ENCODE measurements around the gene SOX6. TPM values are rescaled to one million over a fixed set of nuclear protein-coding genes. Genes with fewer than 3 reads are reported as not detected.

Gene SOX6
- total RNA-seq, 2 experiments from 2014 or later = 0.20 TPM; not detected in 1

- CTCF ChIA-PET = no interaction called here
- TF ChIP-seq CTCF (IDR thresholded peaks at IDR 0.05) = no peak
- peaks cover 0 to 6% of the 10 kb centered on the region in 2 experiments for H3K9me3 ChIP-seq (ENCODE audit: control insufficient read depth in 1 of 2, insufficient read depth in 1 of 2, low read length in 2 of 2)
- H3K27me3 ChIP-seq (ENCODE audit: control insufficient read depth in 1 of 2, insufficient read depth in 2 of 2, low read length in 2 of 2) = no peaks in the 10 kb centered on the region
- no peak overlapping the region for H3K4me3 ChIP-seq (ENCODE audit: low read length)
- ATAC-seq (ENCODE audit: poor library complexity) = no peak
- intact Hi-C loops (cut with DNase I, micrococcal nuclease) = no loop called here
- no peaks in the 10 kb centered on the region for H3K4me1 Mint-ChIP-seq (ENCODE audit: low read depth)
- no peak overlapping the region for H3K27ac ChIP-seq (ENCODE audit: low read depth in 1 of 2, low read length in 2 of 2)
- H3K27me3 Mint-ChIP-seq = no peaks in the 10 kb centered on the region
- H3K36me3 ChIP-seq (ENCODE audit: insufficient read depth, low read length) = no peaks in the 10 kb centered on the region
- no peaks in the 10 kb centered on the region for H3K36me3 Mint-ChIP-seq (ENCODE audit: low read depth)
- H3K27ac Mint-ChIP-seq = no peak overlapping the region
- no peak for DNase-seq
- H3K4me3 Mint-ChIP-seq = no peak overlapping the region
- H3K4me1 ChIP-seq (ENCODE audit: insufficient read depth, low read length) = no peaks in the 10 kb centered on the region
- POLR2A ChIA-PET = no interaction called here
- H3K9me3 Mint-ChIP-seq = no peaks in the 10 kb centered on the region
Measured at GRCh38 chr11:15991215-15991614, 365.1 kb downstream of the SOX6 start.

GRCh38 chr11:15989685-15990084, 366.7 kb downstream of the SOX6 start:
- ATAC-seq (ENCODE audit: poor library complexity) = no peak
- H3K4me3 ChIP-seq (ENCODE audit: low read length) = no peak overlapping the region
- Mint-ChIP-seq H3K4me3 (no peak overlapping the region), H3K4me1 (ENCODE audit: low read depth) (no peaks in the 10 kb centered on the region), H3K27ac (no peak overlapping the region), H3K27me3 (no peaks in the 10 kb centered on the region), H3K9me3 (no peaks in the 10 kb centered on the region), H3K36me3 (ENCODE audit: low read depth) (no peaks in the 10 kb centered on the region)
- intact Hi-C loops (cut with DNase I, micrococcal nuclease) = no loop called here
- no peaks in the 10 kb centered on the region for H3K36me3 ChIP-seq (ENCODE audit: insufficient read depth, low read length)
- ChIA-PET CTCF (no interaction called here), POLR2A (no interaction called here)
- no peak for TF ChIP-seq CTCF (IDR thresholded peaks at IDR 0.05)
- peaks cover 0 to 6% of the 10 kb centered on the region in 2 experiments for H3K9me3 ChIP-seq (ENCODE audit: control insufficient read depth in 1 of 2, insufficient read depth in 1 of 2, low read length in 2 of 2)
- no peaks in the 10 kb centered on the region for H3K27me3 ChIP-seq (ENCODE audit: control insufficient read depth in 1 of 2, insufficient read depth in 2 of 2, low read length in 2 of 2)
- DNase-seq = no peak
- H3K4me1 ChIP-seq (ENCODE audit: insufficient read depth, low read length) = no peaks in the 10 kb centered on the region
- H3K27ac ChIP-seq (ENCODE audit: low read depth in 1 of 2, low read length in 2 of 2) = no peak overlapping the region

GRCh38 chr11:15988693-15989231, 367.6 kb downstream of the SOX6 start:
- Mint-ChIP-seq H3K9me3 (no peaks in the 10 kb centered on the region), H3K27ac (no peak overlapping the region), H3K4me3 (no peak overlapping the region), H3K36me3 (ENCODE audit: low read depth) (no peaks in the 10 kb centered on the region), H3K4me1 (ENCODE audit: low read depth) (no peaks in the 10 kb centered on the region), H3K27me3 (no peaks in the 10 kb centered on the region)
- ATAC-seq (ENCODE audit: poor library complexity) = no peak
- POLR2A ChIA-PET = no interaction called here
- intact Hi-C loops (cut with DNase I, micrococcal nuclease) = no loop called here
- H3K27me3 ChIP-seq (ENCODE audit: control insufficient read depth in 1 of 2, insufficient read depth in 2 of 2, low read length in 2 of 2) = no peaks in the 10 kb centered on the region
- no peaks in the 10 kb centered on the region for H3K4me1 ChIP-seq (ENCODE audit: insufficient read depth, low read length)
- H3K4me3 ChIP-seq (ENCODE audit: low read length) = no peak overlapping the region
- no peaks in the 10 kb centered on the region for H3K36me3 ChIP-seq (ENCODE audit: insufficient read depth, low read length)
- DNase-seq = no peak
- H3K27ac ChIP-seq (ENCODE audit: low read depth in 1 of 2, low read length in 2 of 2) = no peak overlapping the region
- H3K9me3 ChIP-seq (ENCODE audit: control insufficient read depth in 1 of 2, insufficient read depth in 1 of 2, low read length in 2 of 2) = peaks cover 0 to 6% of the 10 kb centered on the region in 2 experiments
- no peak for TF ChIP-seq CTCF (IDR thresholded peaks at IDR 0.05)
- CTCF ChIA-PET = no interaction called here
